H1 (cell line): ENCODE measurements around the gene METTL1.

ENCODE experiments used
- CTCF ChIP-seq, 3 experiments: IDR thresholded peaks; 1 replicate in 2 of 3; 2 replicates in 1 of 3; pipeline versions ENCODE4 v1.5.1 to v1.6.1; 2011; ENCODE audit warnings: low read length in 3 of 3, mild to moderate bottlenecking in 3 of 3, inconsistent platforms in 2 of 3, low read depth in 1 of 3, moderate library complexity in 1 of 3; ENCODE audit not compliant: insufficient read depth in 1 of 3; ENCODE audit errors: control extremely low read depth in 1 of 3
- EZH2 ChIP-seq: fragments of 200-600 bp; sonication (generic); IDR thresholded peaks from 2 replicates; pipeline ENCODE4 v1.7.1; 2012; ENCODE audit warnings: low read depth, mild to moderate bottlenecking, moderate library complexity, low read length, inconsistent platforms; ENCODE audit not compliant: severe bottlenecking
- HDAC2 ChIP-seq, 2 experiments: fragments of 300-600 bp in 1 of 2; sonication (generic) in 1 of 2; IDR thresholded peaks; 2 replicates each; pipeline ENCODE4 v1.6.1; 2011 to 2012; ENCODE audit warnings: low read depth in 2 of 2, low read length in 2 of 2, mild to moderate bottlenecking in 2 of 2, moderate library complexity in 2 of 2, borderline replicate concordance in 1 of 2, inconsistent platforms in 1 of 2
- JUND ChIP-seq: IDR thresholded peaks from 2 replicates; pipeline ENCODE4 v1.6.1; 2011; ENCODE audit warnings: mild to moderate bottlenecking, improper control_type of control experiment, low read length
- MAX ChIP-seq: IDR thresholded peaks from 2 replicates; pipeline ENCODE4 v1.6.1; 2012; ENCODE audit warnings: inconsistent platforms
- NRF1 ChIP-seq: IDR thresholded peaks from 2 replicates; pipeline ENCODE4 v1.6.1; 2011; ENCODE audit warnings: mild to moderate bottlenecking, low read depth, low read length, improper control_type of control experiment
- POLR2A ChIP-seq, 2 experiments: IDR thresholded peaks; 1 replicate in 1 of 2; 2 replicates in 1 of 2; pipeline ENCODE4 v1.6.1; 2011; ENCODE audit warnings: low read depth in 2 of 2, low read length in 2 of 2, mild to moderate bottlenecking in 2 of 2; ENCODE audit errors: control extremely low read depth in 1 of 2
- YY1 ChIP-seq: IDR thresholded peaks from 2 replicates; pipeline ENCODE4 v1.6.1; 2011; ENCODE audit warnings: low read depth, mild to moderate bottlenecking, low read length

GRCh38 chr12:57732726-57733593 is 38.9 kb downstream of the METTL1 start:
- TF ChIP-seq YY1 (no peak), CTCF (IDR thresholded peaks at IDR 0.05; ENCODE audit: control extremely low read depth in 1 of 3, insufficient read depth in 1 of 3, low read depth in 1 of 3, low read length in 3 of 3) (no peak), MAX (no peak), HDAC2 (IDR thresholded peaks at IDR 0.05; ENCODE audit: borderline replicate concordance in 1 of 2, low read depth in 2 of 2, low read length in 2 of 2) (no peak), JUND (no peak), NRF1 (no peak), POLR2A (IDR thresholded peaks at IDR 0.05; ENCODE audit: control extremely low read depth in 1 of 2, low read depth in 2 of 2, low read length in 2 of 2) (no peak), EZH2 (no peak)
